Measurements from ENCODE around the gene SYDE2.

Gene SYDE2

DNA sequence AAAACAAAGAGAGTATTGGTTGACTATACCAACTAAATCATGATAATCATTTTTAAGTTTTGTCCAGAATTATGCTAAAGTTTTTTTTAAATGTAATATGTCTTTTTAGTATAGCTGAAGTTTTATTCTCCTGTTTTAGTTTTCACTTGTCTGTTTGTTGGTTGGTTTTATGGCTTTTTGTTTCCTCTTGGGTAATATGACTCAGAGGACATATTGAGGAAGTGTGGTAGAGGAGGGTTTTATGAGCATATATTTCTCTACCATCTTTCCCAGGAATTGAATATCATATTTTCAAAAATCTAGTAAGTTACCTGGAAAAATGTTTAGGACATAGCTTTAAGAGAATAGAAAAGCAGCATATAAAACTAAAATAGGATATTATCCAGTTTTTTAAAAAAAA, 84.0 kb downstream of the SYDE2 start:
- DNase-seq, result peak; percentile 70 to 72

DNA sequence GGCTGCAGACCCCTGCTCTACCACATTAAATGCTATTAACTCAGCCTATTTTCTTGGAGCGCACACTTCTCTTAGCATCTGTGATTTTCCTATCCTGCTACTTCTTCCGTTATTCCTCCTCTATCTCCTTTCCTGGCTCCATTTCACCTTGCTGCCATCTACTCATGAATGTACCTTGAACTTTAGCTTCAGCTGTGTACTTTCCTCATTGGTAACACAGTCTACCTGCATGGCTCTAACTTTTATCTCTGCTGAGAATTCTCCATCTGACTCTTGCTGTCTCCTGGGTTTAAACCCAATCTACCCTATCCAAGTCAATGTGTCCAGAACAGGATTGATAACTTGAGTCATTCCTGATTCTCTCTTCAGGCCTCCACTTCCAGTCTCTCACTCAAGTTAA, 84.9 kb downstream of the SYDE2 start:
- DNase-seq, result no peak

DNA sequence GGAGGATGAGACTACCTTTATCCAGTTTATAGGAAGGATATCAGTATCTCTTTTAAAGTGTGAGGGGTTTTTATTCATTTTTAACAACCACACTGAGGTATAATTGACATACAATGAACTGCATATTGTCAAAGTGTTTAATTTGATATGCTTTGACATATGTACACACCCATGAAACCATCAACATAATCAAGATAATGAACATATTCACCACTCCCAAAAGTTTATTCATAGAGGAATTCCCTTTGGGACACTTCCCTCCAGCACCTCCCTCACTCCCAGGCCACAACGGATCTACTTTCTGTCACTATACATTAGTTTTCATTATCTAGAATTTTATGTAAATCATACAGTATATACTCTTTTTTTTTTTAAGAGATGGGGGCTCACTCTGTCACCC, 89.1 kb downstream of the SYDE2 start:
- DNase-seq, result no peak

DNA sequence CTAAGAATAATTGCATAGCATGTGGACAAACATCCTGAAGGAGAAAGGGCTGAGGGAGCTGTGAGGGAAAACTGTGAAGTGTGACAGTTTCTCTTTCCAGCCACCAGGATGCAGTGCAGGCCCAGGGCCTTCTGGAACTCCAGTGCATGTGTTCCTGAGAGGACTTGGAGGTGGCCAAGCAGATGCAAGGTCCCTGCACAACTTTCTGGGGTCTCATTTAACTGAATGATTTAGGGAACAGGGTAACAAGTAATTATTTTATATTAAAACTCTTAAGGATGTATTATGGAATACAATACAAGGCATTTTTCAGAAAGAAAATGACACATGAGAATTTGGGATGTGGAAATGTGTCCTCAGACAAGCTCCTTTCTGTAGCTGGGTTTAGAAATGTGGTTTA, 91.3 kb downstream of the SYDE2 start:
- DNase-seq, result peak; percentile 75 to 79

All from Kasumi-1 (cell line).